GM23248 (cell line): Measurements from ENCODE around the gene AJAP1.

Source experiments
- EZH2 ChIP-seq: fragments of 200-600 bp; sonication (generic); IDR thresholded peaks from 2 replicates; pipeline ENCODE4 v1.6.1; 2018; ENCODE audit warnings: antibody characterized with exemption, mild to moderate bottlenecking; ENCODE audit not compliant: insufficient read depth, poor library complexity, severe bottlenecking
- EZH2phosphoT487 ChIP-seq: fragments of 200-600 bp; sonication (generic); IDR thresholded peaks from 2 replicates; pipeline ENCODE4 v1.6.1; 2018; ENCODE audit warnings: antibody characterized with exemption, moderate library complexity, mild to moderate bottlenecking, low read depth; ENCODE audit not compliant: insufficient read depth

DNA sequence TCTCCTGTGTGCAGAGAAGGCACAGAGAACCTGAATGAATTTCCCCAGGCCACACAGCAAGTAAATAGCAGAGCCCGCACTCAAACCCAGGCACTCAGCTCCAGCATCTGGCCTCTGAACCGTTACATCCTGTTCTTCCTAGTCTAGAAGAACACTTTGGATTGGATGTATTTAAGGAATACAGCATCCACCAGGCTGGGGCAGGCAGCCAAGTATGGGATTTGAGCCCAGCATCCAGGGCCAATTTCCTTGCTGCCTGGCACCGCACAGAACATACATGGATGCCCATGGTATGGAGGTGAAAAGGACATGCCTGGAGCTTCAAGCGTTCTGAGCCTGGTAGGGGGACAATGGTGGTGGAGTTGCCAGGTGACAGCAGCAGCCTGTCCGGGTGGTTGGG, 9.7 kb downstream of the AJAP1 start:
- TF ChIP-seq EZH2 (no peak), EZH2phosphoT487 (no peak)
